Hepatocyte (in vitro differentiated cells): ENCODE data around the gene TAF8. TPM values are rescaled to one million over a fixed set of nuclear protein-coding genes. Genes with fewer than 3 reads are reported as not detected.

Experiments used
- DNase-seq: peaks from one replicate; pipeline ENCODE4 v3.0.0-alpha.2; 2016; ENCODE audit warnings: low spot score
- H2AFZ ChIP-seq: fragments of 200-600 bp; sonication (generic); 2 replicates; pipeline ENCODE4 v1.6.0; 2016; ENCODE audit warnings: antibody characterized with exemption, mild to moderate bottlenecking
- H3K27ac ChIP-seq: fragments of 200-600 bp; sonication (generic); 2 replicates; pipeline ENCODE4 v1.5.1; 2016; ENCODE audit warnings: mild to moderate bottlenecking
- H3K27me3 ChIP-seq: fragments of 200-600 bp; sonication (generic); 2 replicates; pipeline ENCODE4 v1.6.1; 2016
- H3K36me3 ChIP-seq: fragments of 200-600 bp; sonication (generic); replicated peaks from 2 replicates; pipeline ENCODE4 v1.5.1; 2016; ENCODE audit warnings: low read depth; ENCODE audit not compliant: insufficient read depth
- H3K4me1 ChIP-seq: fragments of 200-600 bp; sonication (generic); 2 replicates; pipeline ENCODE4 v1.5.1; 2016; ENCODE audit warnings: mild to moderate bottlenecking, moderate library complexity; ENCODE audit not compliant: insufficient read depth
- H3K4me2 ChIP-seq: fragments of 200-600 bp; sonication (generic); 2 replicates; pipeline ENCODE4 v1.6.0; 2016
- H3K4me3 ChIP-seq: fragments of 200-600 bp; sonication (generic); 2 replicates; pipeline ENCODE4 v1.5.1; 2016; ENCODE audit warnings: mild to moderate bottlenecking
- H3K79me2 ChIP-seq: fragments of 200-600 bp; sonication (generic); 2 replicates; pipeline ENCODE4 v1.6.0; 2017; ENCODE audit warnings: mild to moderate bottlenecking
- H3K9me2 ChIP-seq: fragments of 200-600 bp; sonication (generic); replicated peaks from 2 replicates; pipeline ENCODE4 v1.6.0; 2017; ENCODE audit warnings: mild to moderate bottlenecking; ENCODE audit not compliant: insufficient read depth
- H3K9me3 ChIP-seq: fragments of 200-600 bp; sonication (generic); 2 replicates; pipeline ENCODE4 v1.5.1; 2016; ENCODE audit warnings: low read depth, mild to moderate bottlenecking
- H4K20me1 ChIP-seq: fragments of 200-600 bp; sonication (generic); 2 replicates; pipeline ENCODE4 v1.6.0; 2016; ENCODE audit warnings: mild to moderate bottlenecking; ENCODE audit not compliant: insufficient read depth, poor library complexity, severe bottlenecking
- EZH2 ChIP-seq: fragments of 200-600 bp; sonication (generic); IDR thresholded peaks from 2 replicates; pipeline ENCODE4 v1.6.1; 2016; ENCODE audit warnings: antibody characterized with exemption, mild to moderate bottlenecking, borderline replicate concordance
- EZH2phosphoT487 ChIP-seq: fragments of 200-600 bp; sonication (generic); IDR thresholded peaks from one replicate; pipeline ENCODE4 v1.6.1; 2018; ENCODE audit warnings: antibody characterized with exemption, mild to moderate bottlenecking, low read depth, moderate library complexity; ENCODE audit not compliant: unreplicated experiment, severe bottlenecking
- whole genome bisulfite sequencing: methylation state at CpG from one replicate; pipeline ENCODE4 v1.1.6; 2016; ENCODE audit warnings: low lambda C conversion rate; ENCODE audit errors: missing lambda C conversion rate; 5-methylcytosine and 5-hydroxymethylcytosine counted together
- polyA plus RNA-seq: library from polyadenylated mRNA; unstranded; fragments of >200 nt; fragmentation: Nextera tagmentation; extraction: Ambion mirVana; gene quantifications from 2 replicates; pipeline ENCODE4 v1.2.1, GENCODE V29; 2016
- total RNA-seq: library from RNA; depleted of rRNA; stranded (reverse); fragments of >200 nt; gene quantifications from 2 replicates; pipeline ENCODE4 v1.2.3, GENCODE V29; 2014
- TF ChIP-seq, protein P1 (sequence below): fragments of 200-600 bp; sonication (generic); IDR thresholded peaks from 2 replicates; pipeline ENCODE4 v1.5.1; 2016; ENCODE audit warnings: antibody characterized with exemption, mild to moderate bottlenecking; ENCODE audit not compliant: poor library complexity

The TAF8 gene
- total and polyA plus RNA-seq, 2 experiments from 2014 or later = 14.0 to 25.1 TPM

DNA sequence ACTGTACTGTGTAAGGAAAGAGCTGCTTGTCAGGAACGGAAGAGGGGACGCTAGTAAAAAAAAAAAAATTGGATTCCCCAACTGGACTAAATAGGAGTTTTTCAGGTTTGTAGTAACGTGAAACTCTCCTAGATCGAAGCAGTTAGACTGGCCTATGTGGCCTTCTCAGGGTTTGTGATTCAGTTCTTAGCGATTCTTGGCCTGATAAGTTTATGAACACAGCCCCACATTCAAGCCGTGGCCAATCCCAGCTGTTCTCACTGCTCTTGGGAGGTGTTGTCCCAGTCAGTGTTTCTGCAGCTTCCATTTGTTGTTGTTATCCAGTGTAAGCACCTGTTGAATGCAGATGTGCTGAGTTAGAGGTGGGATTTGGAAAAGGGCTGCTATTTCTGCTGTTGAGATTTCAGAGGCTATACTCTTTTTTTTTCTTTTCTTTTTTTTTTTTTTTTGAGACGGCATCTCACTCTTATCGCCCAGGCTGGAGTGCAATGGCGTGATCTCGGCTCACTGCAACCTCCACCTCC lies 29.7 kb downstream of the TAF8 start:
- WGBS = 95% methylated on average over 9 of the region's 10 CpGs
- TF ChIP-seq EZH2phosphoT487 (no peak), EZH2 (no peak)
- TF ChIP-seq, protein P1, sequence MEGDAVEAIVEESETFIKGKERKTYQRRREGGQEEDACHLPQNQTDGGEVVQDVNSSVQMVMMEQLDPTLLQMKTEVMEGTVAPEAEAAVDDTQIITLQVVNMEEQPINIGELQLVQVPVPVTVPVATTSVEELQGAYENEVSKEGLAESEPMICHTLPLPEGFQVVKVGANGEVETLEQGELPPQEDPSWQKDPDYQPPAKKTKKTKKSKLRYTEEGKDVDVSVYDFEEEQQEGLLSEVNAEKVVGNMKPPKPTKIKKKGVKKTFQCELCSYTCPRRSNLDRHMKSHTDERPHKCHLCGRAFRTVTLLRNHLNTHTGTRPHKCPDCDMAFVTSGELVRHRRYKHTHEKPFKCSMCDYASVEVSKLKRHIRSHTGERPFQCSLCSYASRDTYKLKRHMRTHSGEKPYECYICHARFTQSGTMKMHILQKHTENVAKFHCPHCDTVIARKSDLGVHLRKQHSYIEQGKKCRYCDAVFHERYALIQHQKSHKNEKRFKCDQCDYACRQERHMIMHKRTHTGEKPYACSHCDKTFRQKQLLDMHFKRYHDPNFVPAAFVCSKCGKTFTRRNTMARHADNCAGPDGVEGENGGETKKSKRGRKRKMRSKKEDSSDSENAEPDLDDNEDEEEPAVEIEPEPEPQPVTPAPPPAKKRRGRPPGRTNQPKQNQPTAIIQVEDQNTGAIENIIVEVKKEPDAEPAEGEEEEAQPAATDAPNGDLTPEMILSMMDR = no peak

DNA sequence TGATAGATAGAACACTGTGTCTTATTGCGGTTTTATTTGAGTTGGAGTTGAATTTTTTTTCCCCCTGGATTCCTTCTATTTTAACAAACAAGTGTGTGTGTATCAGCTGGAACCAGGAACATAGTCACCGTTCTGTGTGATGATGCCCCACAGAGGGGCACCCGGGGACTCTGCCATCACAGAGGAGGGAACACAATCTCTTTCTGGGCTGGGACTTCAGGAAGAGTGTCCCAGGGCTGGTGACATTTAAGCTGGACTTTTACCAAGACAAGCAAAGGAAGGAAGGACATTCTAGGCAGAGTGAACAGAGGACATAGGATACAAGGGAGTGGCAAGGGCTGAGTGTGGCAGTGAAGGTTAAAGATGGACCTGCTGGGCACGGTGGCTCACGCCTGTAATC lies 33.2 kb downstream of the TAF8 start:
- no peaks in the 10 kb centered on the region for H4K20me1 ChIP-seq
- H3K9me2 ChIP-seq = no peaks in the 10 kb centered on the region
- H3K79me2 ChIP-seq = no peaks in the 10 kb centered on the region
- H3K9me3 ChIP-seq = no peaks in the 10 kb centered on the region
- 91% methylated on average over 5 of the region's 5 CpGs for WGBS
- H2AFZ ChIP-seq = no peak overlapping the region
- DNase-seq = no peak
- H3K4me2 ChIP-seq = no peak overlapping the region
- no peaks in the 10 kb centered on the region for H3K27me3 ChIP-seq
- H3K27ac ChIP-seq = no peak overlapping the region
- H3K36me3 ChIP-seq = no peaks in the 10 kb centered on the region
- H3K4me3 ChIP-seq = no peak overlapping the region
- no peaks in the 10 kb centered on the region for H3K4me1 ChIP-seq
- TF ChIP-seq, protein P1 = no peak
- TF ChIP-seq EZH2 = no peak
- no peak for TF ChIP-seq EZH2phosphoT487

More for the DNA sequence above, 29.7 kb downstream of the TAF8 start:
- H3K36me3 ChIP-seq = no peaks in the 10 kb centered on the region
- no peak overlapping the region for H3K27ac ChIP-seq
- H4K20me1 ChIP-seq = no peaks in the 10 kb centered on the region
- H3K9me2 ChIP-seq = no peaks in the 10 kb centered on the region
- H2AFZ ChIP-seq = no peak overlapping the region
- no peak for DNase-seq
- no peak overlapping the region for H3K4me2 ChIP-seq
- no peaks in the 10 kb centered on the region for H3K4me1 ChIP-seq
- no peaks in the 10 kb centered on the region for H3K79me2 ChIP-seq
- H3K4me3 ChIP-seq = no peak overlapping the region
- H3K9me3 ChIP-seq = no peaks in the 10 kb centered on the region
- H3K27me3 ChIP-seq = no peaks in the 10 kb centered on the region

DNA sequence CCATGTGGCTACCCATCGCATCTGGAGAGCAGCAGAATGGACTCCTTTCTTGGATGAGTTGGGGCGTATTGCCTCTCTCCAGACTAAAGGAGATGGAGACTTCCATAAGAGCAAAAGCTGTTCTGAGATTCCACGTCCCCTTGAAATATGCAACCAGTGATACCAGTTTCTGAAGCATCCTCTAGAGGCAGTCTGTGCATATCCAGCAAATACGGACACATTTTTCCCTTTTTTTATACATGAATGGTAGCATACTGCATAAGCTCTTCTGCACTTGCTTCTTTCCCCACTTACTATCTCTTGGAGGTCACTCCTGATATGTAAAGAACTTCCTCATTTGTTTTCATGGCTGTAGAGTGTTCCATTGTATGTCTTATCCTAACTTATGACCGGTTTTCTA lies 34.6 kb downstream of the TAF8 start:
- 81% methylated on average over 5 of the region's 5 CpGs for WGBS
- no peaks in the 10 kb centered on the region for H3K27me3 ChIP-seq
- H3K79me2 ChIP-seq = no peaks in the 10 kb centered on the region
- H3K4me3 ChIP-seq = no peak overlapping the region
- H4K20me1 ChIP-seq = no peaks in the 10 kb centered on the region
- no peaks in the 10 kb centered on the region for H3K9me3 ChIP-seq
- TF ChIP-seq EZH2 (no peak), EZH2phosphoT487 (no peak)
- TF ChIP-seq, protein P1 = no peak
- no peaks in the 10 kb centered on the region for H3K9me2 ChIP-seq
- H3K4me2 ChIP-seq = no peak overlapping the region
- H3K36me3 ChIP-seq = no peaks in the 10 kb centered on the region
- no peak overlapping the region for H3K27ac ChIP-seq
- no peaks in the 10 kb centered on the region for H3K4me1 ChIP-seq
- H2AFZ ChIP-seq = no peak overlapping the region
- no peak for DNase-seq
